ENCODE data around the gene NPM3. TPM values are rescaled to one million over a fixed set of nuclear protein-coding genes. Genes with fewer than 3 reads are reported as not detected.

The NPM3 gene
- total RNA-seq, 1 donor from 2014 or later = 45.2 TPM

Other genes starting within 250 kb of the NPM3 start
- 44.5 to 47.3 TPM (median 46.6 TPM) in 3 replicates for gene POLL, start 195.2 kb downstream of the NPM3 start, total RNA-seq
- gene DPCD, start 195.1 kb downstream of the NPM3 start, total RNA-seq = 23.0 to 23.8 TPM (median 23.0 TPM) in 3 replicates
- 63.2 to 65.9 TPM (median 65.6 TPM) in 3 replicates for gene FBXW4, start 88.3 kb downstream of the NPM3 start, total RNA-seq
- gene FGF8, start 7.3 kb downstream of the NPM3 start, total RNA-seq = not detected in 3 replicates
- 162 to 168 TPM (median 165 TPM) in 3 replicates for gene OGA, start 35.0 kb upstream of the NPM3 start, total RNA-seq
- gene KCNIP2, start 60.4 kb upstream of the NPM3 start, total RNA-seq = 6.5 to 6.9 TPM (median 6.8 TPM) in 3 replicates